Mucosa of stomach (tissue), 1 donor: ENCODE data around the gene CTU1.

ENCODE experiments used
- H3K27me3 ChIP-seq: one replicate; pipeline ENCODE4 v1.7.0; 2013; ENCODE audit warnings: mild to moderate bottlenecking, low read length; ENCODE audit not compliant: control insufficient read depth, insufficient read depth
- H3K36me3 ChIP-seq: one replicate; pipeline ENCODE4 v1.7.0; 2013; ENCODE audit warnings: low read length; ENCODE audit not compliant: control insufficient read depth, insufficient read depth
- H3K4me1 ChIP-seq: one replicate; pipeline ENCODE4 v1.7.0; 2013; ENCODE audit warnings: mild to moderate bottlenecking, low read length; ENCODE audit not compliant: control insufficient read depth, insufficient read depth
- H3K4me3 ChIP-seq: one replicate; pipeline ENCODE4 v1.7.0; 2013; ENCODE audit warnings: low read length
- H3K9ac ChIP-seq: one replicate; pipeline ENCODE4 v1.7.0; 2013; ENCODE audit warnings: mild to moderate bottlenecking, low read length, moderate library complexity
- H3K9me3 ChIP-seq: one replicate; pipeline ENCODE4 v1.7.0; 2013; ENCODE audit warnings: mild to moderate bottlenecking, low read length, moderate library complexity; ENCODE audit not compliant: control insufficient read depth
- donor health status: Pancreatic carcinoma.

CTU1 gene

GRCh38 chr19:51066393-51067186 is 41.6 kb downstream of the CTU1 start:
- H3K9ac ChIP-seq, result no peak overlapping the region
- H3K9me3 ChIP-seq, result no peaks in the 10 kb centered on the region
- H3K4me3 ChIP-seq, result no peak overlapping the region
- H3K4me1 ChIP-seq, result peaks cover 8% of the 10 kb centered on the region
- H3K36me3 ChIP-seq, result no peaks in the 10 kb centered on the region
- peaks cover 4% of the 10 kb centered on the region for H3K27me3 ChIP-seq

GRCh38 chr19:51065221-51065960 is 42.8 kb downstream of the CTU1 start:
- Histone ChIP-seq H3K4me1 (peaks cover 8% of the 10 kb centered on the region), H3K27me3 (peaks cover 4% of the 10 kb centered on the region), H3K4me3 (no peak overlapping the region)

DNA sequence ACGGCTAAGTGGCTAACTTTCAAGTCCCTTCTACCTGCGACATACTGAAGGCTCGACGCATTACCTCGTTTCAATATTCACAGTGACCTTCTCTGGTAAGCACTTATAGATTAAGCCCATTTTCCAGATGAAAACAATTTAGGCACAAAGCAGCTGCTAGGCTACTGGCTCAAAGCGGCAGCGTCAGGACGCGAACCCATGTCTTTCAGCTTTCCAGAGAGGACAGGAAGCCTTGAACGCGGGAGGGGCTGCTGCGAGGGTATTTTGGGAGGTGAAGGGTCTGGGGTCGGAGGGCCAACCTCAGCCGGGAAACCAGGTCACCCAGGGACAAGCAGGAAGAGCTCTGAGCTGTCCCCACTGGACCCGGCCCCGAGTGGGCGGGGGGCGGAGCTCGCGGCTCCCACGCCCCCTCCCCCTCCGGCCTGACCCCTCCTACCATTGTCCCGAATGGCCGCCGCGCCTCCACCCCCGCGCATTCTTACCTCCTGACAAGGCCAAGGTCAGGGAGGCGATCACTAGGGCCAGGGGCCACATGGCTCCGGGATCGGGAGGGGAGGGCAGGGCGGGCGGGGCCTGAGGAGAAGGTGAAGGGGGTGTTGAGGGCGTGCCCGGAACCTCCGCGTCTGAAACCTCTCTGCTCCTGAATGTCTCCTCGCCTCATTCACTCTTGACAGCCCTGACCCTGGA is 43.5 kb downstream of the CTU1 start, which contains the start of gene KLK13:
TSS of gene KLK13 (minus strand) at position 559 of the 687 bp plus-strand sequence. CDS start at position 534, 25 bp downstream.
- Histone ChIP-seq H3K9ac (no peak within 1 kb of the TSS), H3K4me3 (no peak within 1 kb of the TSS), H3K9me3 (no peaks in the 10 kb centered on the region), H3K36me3 (no peaks in the 10 kb centered on the region), H3K27me3 (peaks cover 4% of the 10 kb centered on the region), H3K4me1 (peaks cover 8% of the 10 kb centered on the region)

More at GRCh38 chr19:51065221-51065960, 42.8 kb downstream of the CTU1 start:
- H3K9me3 ChIP-seq, result no peaks in the 10 kb centered on the region
- H3K9ac ChIP-seq, result no peak overlapping the region
- H3K36me3 ChIP-seq, result no peaks in the 10 kb centered on the region

DNA sequence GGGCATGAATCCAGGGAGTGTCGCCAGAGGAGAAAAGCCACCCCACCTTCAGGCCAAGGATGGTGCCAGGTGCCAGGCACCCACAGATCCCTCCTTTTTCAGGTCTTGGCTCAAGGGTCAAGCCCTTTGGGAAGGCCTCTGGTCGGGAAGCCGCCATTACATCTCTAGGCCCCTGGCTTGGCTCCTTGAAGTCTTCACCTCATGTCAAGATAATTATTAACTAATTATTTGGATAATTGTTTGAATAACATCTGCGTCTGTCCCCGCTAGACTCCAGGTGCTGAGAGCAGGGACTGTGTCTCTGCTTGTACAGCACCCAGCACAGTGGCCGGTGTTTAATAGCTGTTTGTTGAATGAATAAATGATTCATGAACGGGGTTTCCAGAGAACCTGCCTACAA is 44.5 kb downstream of the CTU1 start:
- Histone ChIP-seq H3K4me3 (no peak overlapping the region), H3K4me1 (peaks cover 8% of the 10 kb centered on the region), H3K9ac (no peak overlapping the region), H3K27me3 (peaks cover 4% of the 10 kb centered on the region), H3K9me3 (no peaks in the 10 kb centered on the region), H3K36me3 (no peaks in the 10 kb centered on the region)

DNA sequence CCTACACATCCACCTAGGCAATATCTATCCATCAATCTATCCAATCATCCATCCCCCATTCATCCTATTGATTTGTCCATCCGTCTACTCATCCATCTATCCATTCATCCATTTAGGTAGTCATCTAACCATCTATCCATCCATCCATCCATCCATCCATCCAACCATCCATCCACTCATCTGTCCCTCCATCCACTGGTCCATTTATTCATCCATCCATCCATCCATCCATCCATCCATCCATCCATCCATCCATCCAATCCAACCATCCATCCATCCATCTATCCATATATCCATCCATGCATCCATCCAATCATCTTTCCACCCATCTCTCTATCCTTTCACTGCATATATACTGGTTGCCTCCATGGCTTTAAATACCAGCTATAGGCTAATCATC is 47.2 kb downstream of the CTU1 start:
- H3K27me3 ChIP-seq, result peaks cover 4% of the 10 kb centered on the region
- peaks cover 8% of the 10 kb centered on the region for H3K4me1 ChIP-seq
- no peak overlapping the region for H3K9ac ChIP-seq
- no peaks in the 10 kb centered on the region for H3K9me3 ChIP-seq
- no peak overlapping the region for H3K4me3 ChIP-seq
- no peaks in the 10 kb centered on the region for H3K36me3 ChIP-seq

DNA sequence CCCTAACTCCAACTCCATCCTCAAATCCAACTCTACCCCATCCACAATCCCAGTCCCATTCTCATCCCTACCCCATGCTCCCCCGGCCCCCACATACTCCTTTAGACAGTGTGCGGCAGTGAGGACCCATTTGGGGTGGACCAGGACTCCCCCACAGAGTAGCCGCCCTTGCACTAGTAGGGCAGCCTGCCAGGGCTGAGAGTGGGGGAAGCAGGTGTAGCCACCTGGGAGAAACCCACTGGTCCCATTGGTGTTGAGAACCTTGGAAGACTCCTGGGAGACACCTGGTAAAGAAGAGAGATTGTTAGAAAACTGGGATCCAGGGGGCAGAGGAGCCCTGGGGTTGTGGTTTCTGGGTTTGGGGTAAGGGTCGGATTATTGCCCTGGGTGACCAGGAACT is 47.9 kb downstream of the CTU1 start:
- no peak overlapping the region for H3K9ac ChIP-seq
- no peak overlapping the region for H3K4me3 ChIP-seq
- peaks cover 8% of the 10 kb centered on the region for H3K4me1 ChIP-seq
- peaks cover 4% of the 10 kb centered on the region for H3K27me3 ChIP-seq
- no peaks in the 10 kb centered on the region for H3K9me3 ChIP-seq
- no peaks in the 10 kb centered on the region for H3K36me3 ChIP-seq

- Histone ChIP-seq H3K9me3 (no peaks in the 10 kb centered on the region), H3K36me3 (no peaks in the 10 kb centered on the region), H3K9ac (no peak overlapping the region), H3K4me1 (peaks cover 12% of the 10 kb centered on the region), H3K4me3 (no peak overlapping the region), H3K27me3 (peaks cover 4% of the 10 kb centered on the region)
These were observed 48.5 kb downstream of the CTU1 start for GRCh38 chr19:51059715-51060114.

- Histone ChIP-seq H3K9ac (no peak overlapping the region), H3K9me3 (no peaks in the 10 kb centered on the region), H3K4me3 (no peak overlapping the region), H3K36me3 (no peaks in the 10 kb centered on the region), H3K4me1 (peaks cover 4% of the 10 kb centered on the region), H3K27me3 (peaks cover 5% of the 10 kb centered on the region)
These were observed 52.3 kb downstream of the CTU1 start for GRCh38 chr19:51055866-51056265.
